DOHH2 (cell line): Measurements from ENCODE around the gene BRD7.

Experiments
- H3F3A ChIP-seq: fragments of 200-600 bp; sonication (generic), shearing (Covaris generic); 2 replicates; pipeline ENCODE4 v1.6.0; 2016; ENCODE audit warnings: antibody characterized with exemption, mild to moderate bottlenecking; ENCODE audit not compliant: control insufficient read depth, insufficient read depth
- H3K27ac ChIP-seq: fragments of 200-600 bp; sonication (generic); 2 replicates; pipeline ENCODE4 v1.5.1; 2014; ENCODE audit warnings: low read depth, mild to moderate bottlenecking, low read length, moderate library complexity
- H3K27me3 ChIP-seq: fragments of 200-600 bp; sonication (generic); 2 replicates; pipeline ENCODE4 v1.6.1; 2014; ENCODE audit warnings: mild to moderate bottlenecking, low read length, mixed read lengths; ENCODE audit not compliant: control insufficient read depth
- H3K36me3 ChIP-seq: fragments of 200-600 bp; sonication (generic); 2 replicates; pipeline ENCODE4 v1.6.1; 2014; ENCODE audit warnings: mild to moderate bottlenecking, low read length, moderate library complexity, mixed read lengths; ENCODE audit not compliant: control insufficient read depth
- H3K4me1 ChIP-seq: fragments of 200-600 bp; sonication (generic); 2 replicates; pipeline ENCODE4 v1.6.1; 2014; ENCODE audit warnings: mild to moderate bottlenecking, low read length, mixed read lengths; ENCODE audit not compliant: control insufficient read depth
- H3K4me2 ChIP-seq: fragments of 200-600 bp; sonication (generic); 2 replicates; pipeline ENCODE4 v1.6.0; 2014; ENCODE audit warnings: mild to moderate bottlenecking, low read length, moderate library complexity
- H3K4me3 ChIP-seq: fragments of 200-600 bp; sonication (generic); 2 replicates; pipeline ENCODE4 v1.5.1; 2014; ENCODE audit warnings: mild to moderate bottlenecking, low read length, mixed read lengths
- H3K79me2 ChIP-seq: fragments of 200-600 bp; sonication (generic); 2 replicates; pipeline ENCODE4 v1.6.1; 2014; ENCODE audit warnings: mild to moderate bottlenecking, low read length, mixed read lengths; ENCODE audit not compliant: control insufficient read depth
- H3K9me2 ChIP-seq: fragments of 200-600 bp; sonication (generic); replicated peaks from 2 replicates; pipeline ENCODE4 v1.6.1; 2014; ENCODE audit warnings: mild to moderate bottlenecking, low read length, mixed read lengths; ENCODE audit not compliant: control insufficient read depth
- H3K9me3 ChIP-seq: fragments of 200-600 bp; sonication (generic); 2 replicates; pipeline ENCODE4 v1.6.1; 2014; ENCODE audit warnings: antibody characterized with exemption, low read length, mixed read lengths; ENCODE audit not compliant: control insufficient read depth, insufficient read depth
- H4K20me1 ChIP-seq: fragments of 200-600 bp; sonication (generic); 2 replicates; pipeline ENCODE4 v1.6.0; 2014; ENCODE audit warnings: low read depth, mild to moderate bottlenecking, antibody characterized with exemption, low read length, moderate library complexity; ENCODE audit not compliant: control insufficient read depth, insufficient read depth
- CTCF ChIP-seq: fragments of 200-600 bp; sonication (generic); IDR thresholded peaks from one replicate; pipeline ENCODE4 v1.5.1; 2014; ENCODE audit warnings: antibody characterized with exemption, mild to moderate bottlenecking, low read depth, low read length; ENCODE audit not compliant: poor library complexity, severe bottlenecking
- EZH2phosphoT487 ChIP-seq: fragments of 200-600 bp; sonication (generic); IDR thresholded peaks from 2 replicates; pipeline ENCODE4 v1.6.1; 2017; ENCODE audit warnings: borderline replicate concordance, mild to moderate bottlenecking, antibody characterized with exemption, low read length, moderate library complexity, mixed read lengths

The BRD7 gene

GRCh38 chr16:50303041-50303604 lies 65.7 kb downstream of the BRD7 start:
- no peaks in the 10 kb centered on the region for H3K9me2 ChIP-seq
- H3K79me2 ChIP-seq, result no peaks in the 10 kb centered on the region
- TF ChIP-seq CTCF (no peak), EZH2phosphoT487 (no peak)
- H3K4me1 ChIP-seq, result no peaks in the 10 kb centered on the region
- no peaks in the 10 kb centered on the region for H3F3A ChIP-seq
- H3K36me3 ChIP-seq, result no peaks in the 10 kb centered on the region
- H3K4me3 ChIP-seq, result no peak overlapping the region
- no peak overlapping the region for H3K27ac ChIP-seq
- H3K4me2 ChIP-seq, result no peak overlapping the region
- H3K27me3 ChIP-seq, result no peaks in the 10 kb centered on the region
- H3K9me3 ChIP-seq, result no peaks in the 10 kb centered on the region
- H4K20me1 ChIP-seq, result no peaks in the 10 kb centered on the region

- no peaks in the 10 kb centered on the region for H3K4me1 ChIP-seq
- TF ChIP-seq EZH2phosphoT487, result no peak
- H3K9me2 ChIP-seq, result no peaks in the 10 kb centered on the region
- no peak overlapping the region for H3K27ac ChIP-seq
- H3K79me2 ChIP-seq, result no peaks in the 10 kb centered on the region
- H3K9me3 ChIP-seq, result no peaks in the 10 kb centered on the region
- H3K4me3 ChIP-seq, result no peak overlapping the region
- H3K27me3 ChIP-seq, result no peaks in the 10 kb centered on the region
- H3F3A ChIP-seq, result no peaks in the 10 kb centered on the region
- no peak overlapping the region for H3K4me2 ChIP-seq
- H3K36me3 ChIP-seq, result no peaks in the 10 kb centered on the region
- H4K20me1 ChIP-seq, result no peaks in the 10 kb centered on the region
These were observed 66.2 kb downstream of the BRD7 start for GRCh38 chr16:50302472-50303005.

- no peaks in the 10 kb centered on the region for H3K79me2 ChIP-seq
These were observed 66.9 kb downstream of the BRD7 start for GRCh38 chr16:50301626-50302471.

More at GRCh38 chr16:50301626-50302471, 66.9 kb downstream of the BRD7 start:
- Histone ChIP-seq H4K20me1 (no peaks in the 10 kb centered on the region), H3K4me1 (no peaks in the 10 kb centered on the region), H3K4me3 (no peak overlapping the region), H3K27ac (no peak overlapping the region), H3K4me2 (no peak overlapping the region), H3K9me2 (no peaks in the 10 kb centered on the region), H3K9me3 (no peaks in the 10 kb centered on the region), H3K27me3 (no peaks in the 10 kb centered on the region), H3K36me3 (no peaks in the 10 kb centered on the region), H3F3A (no peaks in the 10 kb centered on the region)
- TF ChIP-seq EZH2phosphoT487, result no peak
- no peak for TF ChIP-seq CTCF
